Immature natural killer cell (primary cell): ENCODE data around the gene MMS19. TPM values are rescaled to one million over a fixed set of nuclear protein-coding genes. Genes with fewer than 3 reads are reported as not detected.

Source experiments
- DNase-seq, 3 donors: peaks; one replicate each; pipeline ENCODE4 v3.0.0; 2022; ENCODE audit warnings: mixed read lengths in 1 of 3
- H3K27ac Mint-ChIP-seq, 6 donors: one replicate each; pipeline ENCODE4 v1.8.0; 2020; ENCODE audit warnings: mixed read lengths in 6 of 6, mild to moderate bottlenecking in 5 of 6, inconsistent platforms in 4 of 6, moderate library complexity in 3 of 6
- H3K27me3 Mint-ChIP-seq, 3 donors: one replicate each; pipeline ENCODE4 v1.8.0; 2020 to 2021; ENCODE audit warnings: low read depth in 3 of 3, mild to moderate bottlenecking in 3 of 3, mixed read lengths in 3 of 3, moderate library complexity in 3 of 3, inconsistent platforms in 1 of 3
- H3K36me3 Mint-ChIP-seq, 3 donors: one replicate each; pipeline ENCODE4 v1.8.0; 2020; ENCODE audit warnings: mixed read lengths in 3 of 3, inconsistent platforms in 2 of 3, mild to moderate bottlenecking in 2 of 3
- H3K4me1 Mint-ChIP-seq, 2 donors: one replicate each; pipeline ENCODE4 v1.8.0; 2020; ENCODE audit warnings: inconsistent platforms in 2 of 2, mild to moderate bottlenecking in 2 of 2, mixed read lengths in 2 of 2, moderate library complexity in 1 of 2
- H3K4me3 Mint-ChIP-seq, 5 donors: one replicate each; pipeline ENCODE4 v1.8.0; 2020; ENCODE audit warnings: mild to moderate bottlenecking in 5 of 5, mixed read lengths in 5 of 5, inconsistent platforms in 3 of 5, moderate library complexity in 3 of 5
- H3K9me3 Mint-ChIP-seq, 6 donors: one replicate each; pipeline ENCODE4 v1.8.0; 2020; ENCODE audit warnings: mild to moderate bottlenecking in 6 of 6, mixed read lengths in 6 of 6, inconsistent platforms in 4 of 6, moderate library complexity in 3 of 6
- polyA plus RNA-seq, 3 donors: library from polyadenylated mRNA; unstranded; fragments of 300-500 nt; fragmentation: Illumina TruSeq; gene quantifications; one replicate each; pipeline ENCODE4 v1.2.3, GENCODE V29; 2021

MMS19 gene
- polyA plus RNA-seq, 3 donors from 2014 or later: 21.8 to 32.0 (median 29.6) TPM

DNA sequence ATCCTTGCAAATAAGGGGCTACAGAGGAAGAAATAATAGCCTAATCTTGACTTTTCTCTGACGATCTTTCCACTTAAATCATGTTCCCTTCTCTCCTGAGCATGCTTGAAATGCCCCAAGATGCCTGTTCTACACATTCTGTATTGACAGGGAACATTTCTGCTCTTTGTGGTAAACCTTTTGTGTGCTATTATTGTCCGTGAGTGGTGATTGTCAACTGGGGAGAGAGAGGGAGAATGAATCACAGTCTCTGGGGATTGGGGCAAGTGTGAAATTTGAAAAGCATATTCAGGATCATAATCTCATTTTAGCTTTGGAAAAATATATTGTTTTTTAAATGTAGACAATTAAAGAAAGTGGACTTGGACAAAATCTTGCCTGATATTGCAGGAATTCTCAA is 21.1 kb upstream of the MMS19 start:
- H3K4me3 Mint-ChIP-seq: no peak overlapping the region

DNA sequence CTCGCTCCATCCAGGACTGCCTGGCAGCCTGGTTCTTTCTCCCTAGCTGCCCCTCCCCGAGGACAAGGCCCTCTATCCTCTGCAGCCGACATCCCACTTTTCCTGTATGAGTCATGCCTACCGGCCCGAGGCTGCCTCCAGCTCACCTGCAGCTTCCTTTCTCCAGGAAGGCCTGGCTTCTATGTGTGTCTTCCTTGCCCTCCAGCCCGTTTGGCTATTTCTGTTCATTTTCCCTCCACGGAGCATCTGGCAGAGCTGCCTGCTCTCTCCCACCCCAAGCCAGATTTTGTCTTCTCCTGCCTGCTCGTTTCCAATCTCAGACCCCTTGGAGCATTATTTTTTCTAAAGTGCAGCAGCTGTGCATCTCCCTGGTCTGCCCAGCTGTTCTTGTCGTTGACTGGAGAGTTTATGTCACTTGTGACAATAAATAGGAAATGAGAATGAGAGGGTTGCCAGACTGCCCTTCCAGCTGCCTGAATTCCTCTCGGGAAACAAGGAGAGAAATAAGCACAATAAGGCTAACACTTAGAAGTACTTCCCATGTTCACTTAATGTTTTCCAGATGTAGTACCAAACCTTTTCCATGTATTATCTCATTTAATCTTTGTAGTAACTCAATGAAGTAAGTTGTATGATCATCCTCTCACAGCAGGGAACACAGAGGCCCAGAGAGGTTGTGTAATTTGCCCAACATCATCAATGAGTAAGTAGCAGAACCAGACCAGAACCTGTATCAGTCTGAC is 20.2 kb upstream of the MMS19 start:
- Mint-ChIP-seq H3K4me1 (no peaks in the 10 kb centered on the region), H3K27ac (no peak overlapping the region)

More for the DNA sequence above, 21.1 kb upstream of the MMS19 start:
- Mint-ChIP-seq H3K36me3 (no peaks in the 10 kb centered on the region), H3K27ac (no peak overlapping the region), H3K9me3 (no peaks in the 10 kb centered on the region), H3K27me3 (peaks cover 0 to 11% (median 7%) of the 10 kb centered on the region in 3 donors), H3K4me1 (no peaks in the 10 kb centered on the region)
- no peak for DNase-seq

DNA sequence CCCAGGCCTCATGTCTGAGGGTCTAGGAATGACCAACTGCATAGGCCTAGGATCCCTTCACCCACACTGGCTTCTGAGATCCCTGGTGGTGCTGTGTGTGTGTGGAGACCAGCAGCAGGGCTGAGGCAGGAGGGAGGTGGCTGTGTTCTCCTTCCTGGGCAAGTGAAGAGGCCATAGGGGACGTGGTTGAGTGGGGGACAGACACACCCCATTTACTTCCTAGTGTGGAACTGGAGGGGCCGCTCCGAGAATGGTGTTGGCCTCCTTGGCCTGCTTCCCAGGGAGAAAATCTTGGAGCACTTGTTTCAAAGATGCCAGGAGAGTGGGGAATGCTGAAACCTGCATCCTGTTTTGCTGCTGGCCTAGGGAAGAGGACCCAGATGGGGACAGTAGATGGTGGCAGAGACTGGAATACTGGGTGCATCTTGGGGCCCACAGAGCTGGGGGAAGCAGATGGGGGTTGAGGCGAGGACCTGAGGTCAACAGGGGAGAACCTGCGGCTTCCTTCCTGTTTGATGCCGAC is 19.6 kb upstream of the MMS19 start:
- Mint-ChIP-seq H3K27ac (no peak overlapping the region), H3K27me3 (peaks cover 0 to 10% (median 6%) of the 10 kb centered on the region in 3 donors)

More for the DNA sequence above, 20.2 kb upstream of the MMS19 start:
- Mint-ChIP-seq H3K9me3 (no peaks in the 10 kb centered on the region), H3K36me3 (no peaks in the 10 kb centered on the region), H3K4me3 (no peak overlapping the region), H3K27me3 (peaks cover 0 to 11% (median 7%) of the 10 kb centered on the region in 3 donors)
- no peak for DNase-seq

DNA sequence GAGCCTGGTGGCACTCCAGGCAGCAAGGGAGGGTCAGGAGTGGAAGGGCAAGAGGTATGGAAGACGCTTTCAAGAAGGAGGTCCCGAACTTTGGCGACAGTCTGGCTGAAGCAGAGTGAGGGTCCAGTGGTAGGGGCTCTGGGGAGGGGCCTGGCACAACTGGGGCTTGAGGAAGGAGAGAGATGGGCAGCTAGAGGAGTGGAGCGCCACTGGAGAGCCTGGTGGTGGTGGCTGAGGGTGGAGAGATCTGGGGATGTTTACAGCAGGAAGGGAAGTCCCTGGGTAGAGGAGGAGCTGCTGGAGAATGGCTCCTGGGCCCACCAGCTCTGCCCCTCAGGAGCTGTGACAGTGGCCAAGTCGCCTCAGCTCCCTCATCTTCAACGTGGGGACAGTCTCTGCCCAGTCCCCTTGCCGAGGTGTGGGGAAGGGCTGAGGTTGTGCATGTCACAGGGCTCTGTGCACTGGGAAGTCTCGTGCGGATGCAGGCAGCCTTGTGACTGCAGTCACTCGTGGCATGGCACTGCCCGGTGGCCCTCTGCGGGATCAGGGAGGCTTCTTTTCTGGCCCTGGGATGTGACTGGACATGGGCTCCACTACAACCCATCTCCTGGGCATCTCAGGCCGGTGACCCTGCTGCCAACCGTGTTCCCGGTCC is 19.0 kb upstream of the MMS19 start:
- Mint-ChIP-seq H3K27ac (no peak overlapping the region), H3K36me3 (no peaks in the 10 kb centered on the region), H3K4me3 (no peak overlapping the region), H3K27me3 (peaks cover 0 to 6% (median 6%) of the 10 kb centered on the region in 3 donors), H3K4me1 (no peaks in the 10 kb centered on the region), H3K9me3 (no peaks in the 10 kb centered on the region)
- DNase-seq: no peak

More for the DNA sequence above, 19.6 kb upstream of the MMS19 start:
- Mint-ChIP-seq H3K9me3 (no peaks in the 10 kb centered on the region), H3K4me1 (no peaks in the 10 kb centered on the region), H3K36me3 (no peaks in the 10 kb centered on the region), H3K4me3 (no peak overlapping the region)
- no peak for DNase-seq

DNA sequence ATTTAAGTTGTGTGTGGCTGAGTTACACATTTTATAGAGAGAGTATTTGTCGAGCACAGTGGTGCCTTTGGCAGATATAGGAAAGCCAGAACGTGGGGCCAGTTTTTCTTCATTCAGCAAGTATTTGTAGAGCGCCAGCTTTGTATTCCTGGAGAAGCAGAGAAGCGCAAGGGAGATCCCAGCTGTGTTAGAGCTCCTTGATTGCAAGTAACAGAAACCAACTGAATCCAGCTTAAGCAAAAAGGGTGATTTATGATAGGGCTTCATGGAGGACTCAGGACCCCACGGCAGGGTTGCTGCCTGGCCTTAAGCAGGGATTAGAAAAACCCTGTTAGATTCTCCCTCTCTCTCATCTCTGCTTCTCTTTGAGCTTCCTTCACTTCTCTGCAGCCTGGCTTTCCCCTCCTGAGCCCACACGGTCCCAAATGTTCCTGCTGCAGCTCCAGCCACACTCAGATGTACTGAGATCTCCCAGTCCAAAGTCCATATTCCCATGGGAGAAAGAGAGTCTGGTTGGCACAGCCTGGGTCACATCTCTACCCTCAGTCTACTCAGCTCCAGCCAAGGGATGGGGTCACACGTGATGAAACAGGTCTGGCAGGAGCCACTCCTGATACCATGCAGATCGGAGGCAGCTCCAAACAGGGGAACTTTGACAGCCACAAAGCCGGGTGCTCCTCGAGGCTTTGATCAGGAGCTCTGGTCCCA is 17.2 kb upstream of the MMS19 start:
- no peak overlapping the region for H3K27ac Mint-ChIP-seq

DNA sequence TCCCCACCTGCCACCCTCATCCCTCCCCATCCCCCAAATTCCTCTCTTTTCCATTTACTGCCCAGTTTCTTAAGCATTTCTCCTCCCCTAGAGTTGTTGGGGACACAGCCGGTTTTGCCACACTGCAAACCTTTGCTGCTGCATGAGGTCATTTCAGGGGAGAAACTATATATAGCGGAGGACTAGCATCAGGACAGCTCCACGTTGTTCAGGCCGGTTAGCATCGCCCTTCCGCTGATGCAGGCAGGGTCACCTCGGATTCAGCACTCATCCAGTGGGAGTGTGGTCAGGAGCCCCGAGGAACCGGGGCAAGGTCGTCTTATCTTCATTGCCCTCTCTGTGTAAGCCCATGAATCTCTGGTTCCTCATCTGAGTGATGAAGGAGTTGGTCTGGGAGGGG is 16.1 kb upstream of the MMS19 start:
- no peak for DNase-seq

More for the DNA sequence above, 17.2 kb upstream of the MMS19 start:
- H3K9me3 Mint-ChIP-seq: no peaks in the 10 kb centered on the region
- H3K36me3 Mint-ChIP-seq: no peaks in the 10 kb centered on the region
- H3K4me1 Mint-ChIP-seq: no peaks in the 10 kb centered on the region
- no peak for DNase-seq
- H3K27me3 Mint-ChIP-seq: peaks cover 0 to 6% (median 5%) of the 10 kb centered on the region in 3 donors
- no peak overlapping the region for H3K4me3 Mint-ChIP-seq

DNA sequence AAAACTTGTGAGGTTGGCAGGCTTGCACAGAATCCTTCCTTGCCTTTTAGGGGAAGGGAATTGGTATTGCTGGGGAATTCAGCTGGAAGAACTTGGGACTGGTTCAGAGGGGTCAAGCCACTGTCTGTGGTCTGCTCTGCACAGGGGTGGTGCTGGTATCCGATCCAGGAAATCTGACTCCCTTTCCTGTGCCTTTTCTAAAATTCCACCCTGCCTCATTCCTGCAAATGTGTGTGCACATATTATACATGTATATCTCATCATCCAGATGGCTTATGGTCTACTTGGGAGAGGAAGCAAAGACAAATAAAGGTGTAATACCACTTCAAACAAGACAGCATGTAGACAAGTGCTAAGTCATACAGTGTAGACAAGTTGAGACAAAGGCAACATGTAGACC is 14.8 kb upstream of the MMS19 start:
- no peak for DNase-seq
- H3K27ac Mint-ChIP-seq: no peak overlapping the region
- H3K4me3 Mint-ChIP-seq: no peak overlapping the region
- H3K4me1 Mint-ChIP-seq: no peaks in the 10 kb centered on the region
- H3K27me3 Mint-ChIP-seq: peaks cover 2 to 9% (median 6%) of the 10 kb centered on the region in 3 donors
- H3K9me3 Mint-ChIP-seq: no peaks in the 10 kb centered on the region
- H3K36me3 Mint-ChIP-seq: no peaks in the 10 kb centered on the region

More for the DNA sequence above, 16.1 kb upstream of the MMS19 start:
- H3K36me3 Mint-ChIP-seq: no peaks in the 10 kb centered on the region
- H3K4me1 Mint-ChIP-seq: no peaks in the 10 kb centered on the region
- no peak overlapping the region for H3K27ac Mint-ChIP-seq
- H3K27me3 Mint-ChIP-seq: peaks cover 2 to 6% (median 6%) of the 10 kb centered on the region in 3 donors
- no peak overlapping the region for H3K4me3 Mint-ChIP-seq
- H3K9me3 Mint-ChIP-seq: no peaks in the 10 kb centered on the region

DNA sequence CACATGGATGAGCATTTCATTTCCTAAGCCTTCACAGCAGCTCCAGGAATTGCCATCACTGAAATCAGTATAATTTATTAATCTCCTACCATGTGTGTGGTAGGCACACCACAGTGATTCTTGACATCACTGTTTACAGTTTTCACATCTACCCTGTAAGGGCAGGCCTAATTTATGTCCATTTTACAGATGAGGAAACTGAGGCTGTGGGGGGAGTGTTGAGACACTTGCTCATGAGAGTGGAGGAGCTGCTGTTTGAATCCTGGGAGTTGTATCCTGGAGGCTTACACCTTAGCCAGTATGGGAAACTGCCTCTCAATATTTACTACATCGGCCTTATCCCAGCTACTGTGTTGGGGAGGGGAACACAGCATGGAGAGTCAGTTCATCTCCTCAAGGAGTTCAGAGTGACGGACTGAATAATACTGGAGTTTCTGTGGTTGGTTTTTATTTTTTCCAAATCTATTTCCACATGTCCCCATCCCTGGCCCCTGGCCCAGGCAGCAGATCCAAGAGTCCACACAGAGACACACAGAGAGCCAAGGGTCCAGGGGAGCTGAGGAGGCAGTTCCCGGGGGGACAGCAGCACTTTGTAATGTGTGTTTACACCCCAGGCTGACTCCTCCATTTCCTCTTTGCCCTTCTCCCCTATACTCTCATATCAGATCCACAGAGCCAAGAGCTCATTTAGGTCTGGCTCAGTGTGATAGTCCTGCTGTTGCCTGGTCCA is 13.7 kb upstream of the MMS19 start:
- no peak for DNase-seq
- H3K36me3 Mint-ChIP-seq: no peaks in the 10 kb centered on the region
- peaks cover 2 to 5% (median 3%) of the 10 kb centered on the region in 3 donors for H3K27me3 Mint-ChIP-seq
- H3K9me3 Mint-ChIP-seq: no peaks in the 10 kb centered on the region
- H3K4me3 Mint-ChIP-seq: no peak overlapping the region
- H3K27ac Mint-ChIP-seq: no peak overlapping the region
- no peaks in the 10 kb centered on the region for H3K4me1 Mint-ChIP-seq

DNA sequence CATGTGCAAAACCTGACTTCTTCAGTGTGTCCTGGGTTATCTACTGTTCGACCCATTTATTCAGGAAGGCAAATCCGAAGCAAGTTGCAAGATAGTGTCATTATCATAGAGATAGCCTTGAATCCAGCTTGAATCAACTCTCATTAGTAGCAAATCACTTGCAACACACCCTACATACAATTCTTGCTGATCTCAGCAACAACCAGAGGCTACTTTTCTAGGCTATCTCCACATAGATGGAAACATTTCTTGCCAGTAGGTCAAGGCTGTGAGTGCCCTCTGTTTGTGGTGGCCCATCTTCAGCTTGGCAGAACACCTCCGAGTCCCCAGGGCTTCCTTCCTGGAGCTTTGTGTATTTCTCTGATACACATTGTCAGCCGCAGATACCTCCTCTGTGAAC is 12.5 kb upstream of the MMS19 start:
- Mint-ChIP-seq H3K36me3 (no peaks in the 10 kb centered on the region), H3K27ac (no peak overlapping the region), H3K27me3 (peaks cover 2 to 4% (median 2%) of the 10 kb centered on the region in 3 donors), H3K4me1 (no peaks in the 10 kb centered on the region), H3K4me3 (no peak overlapping the region), H3K9me3 (no peaks in the 10 kb centered on the region)
- DNase-seq: no peak

DNA sequence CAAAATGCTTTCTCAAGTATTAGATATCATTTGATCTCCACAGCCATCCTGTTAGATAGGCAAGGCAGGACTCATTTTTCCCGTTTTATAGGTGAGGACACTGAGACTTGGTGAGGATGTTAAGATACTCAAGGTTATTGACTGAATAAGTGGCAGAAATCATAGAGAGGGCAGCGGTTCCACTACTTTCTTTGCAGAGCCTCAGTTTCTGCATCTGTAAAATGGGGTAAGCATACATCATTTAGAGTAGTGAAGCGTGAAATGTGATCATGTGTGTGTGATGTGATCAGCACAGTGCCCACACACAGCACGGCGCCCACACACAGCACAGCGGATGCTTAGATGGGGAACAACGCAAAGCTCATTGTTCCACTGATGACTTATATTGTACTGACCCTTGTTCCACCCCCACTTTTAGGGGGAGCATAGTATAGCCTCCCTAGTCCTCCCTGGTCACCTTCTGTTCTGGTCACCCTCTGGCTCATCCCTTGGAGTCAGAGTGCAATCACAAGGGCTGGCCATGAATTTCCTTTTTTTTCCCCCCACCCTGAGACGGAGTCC is 11.0 kb upstream of the MMS19 start:
- no peak for DNase-seq
- Mint-ChIP-seq H3K36me3 (no peaks in the 10 kb centered on the region), H3K27ac (no peak overlapping the region), H3K27me3 (peaks cover 2 to 4% (median 2%) of the 10 kb centered on the region in 3 donors), H3K4me1 (no peaks in the 10 kb centered on the region), H3K4me3 (no peak overlapping the region), H3K9me3 (no peaks in the 10 kb centered on the region)

DNA sequence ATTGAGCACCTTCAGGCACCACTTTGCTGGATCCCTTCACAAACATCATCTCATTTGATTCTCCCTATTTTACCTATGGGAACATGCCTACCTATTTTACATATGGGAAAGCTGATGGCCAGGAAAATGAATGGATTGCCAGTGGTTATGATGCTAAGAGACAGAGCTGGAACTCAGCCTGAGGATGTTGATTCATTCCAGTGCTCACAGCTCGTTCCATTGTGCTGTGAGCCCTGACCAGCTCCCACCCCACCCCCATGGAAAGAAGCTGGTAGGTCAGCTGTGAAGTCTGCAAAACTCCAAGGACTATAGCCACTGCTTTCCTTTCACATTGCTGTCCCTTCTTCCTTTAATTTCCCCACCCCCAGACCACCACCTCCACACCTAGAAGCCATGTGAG is 10.1 kb upstream of the MMS19 start:
- H3K9me3 Mint-ChIP-seq: no peaks in the 10 kb centered on the region
- peaks cover 2 to 4% (median 2%) of the 10 kb centered on the region in 3 donors for H3K27me3 Mint-ChIP-seq
- H3K4me3 Mint-ChIP-seq: no peak overlapping the region
- H3K27ac Mint-ChIP-seq: no peak overlapping the region
- H3K36me3 Mint-ChIP-seq: no peaks in the 10 kb centered on the region
- H3K4me1 Mint-ChIP-seq: no peaks in the 10 kb centered on the region
- no peak for DNase-seq

DNA sequence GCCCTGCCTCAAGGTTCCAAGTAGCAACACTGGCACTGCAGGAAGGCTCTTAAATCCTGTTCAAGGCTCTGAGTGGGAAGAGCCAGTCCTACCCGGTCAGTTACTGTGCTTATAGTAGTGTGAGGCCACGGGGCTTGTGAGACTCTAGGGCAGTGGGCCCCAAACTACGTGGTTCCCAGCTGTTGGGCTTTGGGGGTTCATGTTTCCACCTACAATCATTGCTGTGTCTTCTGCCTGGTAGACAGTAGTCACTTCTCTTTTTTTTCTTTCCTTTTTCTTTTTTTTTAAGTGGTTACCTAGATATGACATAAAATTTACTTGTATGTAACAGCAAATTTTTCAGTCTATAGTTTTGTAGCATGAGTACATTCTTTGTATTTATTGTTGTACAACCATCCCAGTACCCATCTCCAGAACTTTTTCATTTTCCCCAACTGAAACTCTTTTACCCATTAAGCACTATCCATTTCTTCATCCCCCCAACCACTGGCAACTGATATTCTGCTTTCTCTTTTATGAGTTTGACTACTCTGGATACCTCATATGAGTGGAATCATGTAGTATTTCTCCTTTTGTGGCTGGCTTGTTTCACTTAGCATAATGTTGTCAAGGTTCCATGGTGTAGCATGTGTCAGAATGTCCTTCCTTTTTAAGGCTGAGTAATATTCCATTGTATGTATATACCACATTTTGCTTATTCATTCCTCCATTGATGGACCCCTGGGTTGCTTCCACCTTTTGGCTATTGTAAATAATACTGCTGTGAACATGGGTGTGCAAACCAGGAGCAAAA is 8.2 kb upstream of the MMS19 start:
- Mint-ChIP-seq H3K27ac (no peak overlapping the region), H3K36me3 (no peaks in the 10 kb centered on the region), H3K27me3 (peaks cover 4 to 9% (median 5%) of the 10 kb centered on the region in 3 donors), H3K4me3 (no peak overlapping the region), H3K9me3 (no peaks in the 10 kb centered on the region), H3K4me1 (no peaks in the 10 kb centered on the region)
- no peak for DNase-seq
